ENCODE results near the gene TOP3B.

Gene TOP3B

DNA sequence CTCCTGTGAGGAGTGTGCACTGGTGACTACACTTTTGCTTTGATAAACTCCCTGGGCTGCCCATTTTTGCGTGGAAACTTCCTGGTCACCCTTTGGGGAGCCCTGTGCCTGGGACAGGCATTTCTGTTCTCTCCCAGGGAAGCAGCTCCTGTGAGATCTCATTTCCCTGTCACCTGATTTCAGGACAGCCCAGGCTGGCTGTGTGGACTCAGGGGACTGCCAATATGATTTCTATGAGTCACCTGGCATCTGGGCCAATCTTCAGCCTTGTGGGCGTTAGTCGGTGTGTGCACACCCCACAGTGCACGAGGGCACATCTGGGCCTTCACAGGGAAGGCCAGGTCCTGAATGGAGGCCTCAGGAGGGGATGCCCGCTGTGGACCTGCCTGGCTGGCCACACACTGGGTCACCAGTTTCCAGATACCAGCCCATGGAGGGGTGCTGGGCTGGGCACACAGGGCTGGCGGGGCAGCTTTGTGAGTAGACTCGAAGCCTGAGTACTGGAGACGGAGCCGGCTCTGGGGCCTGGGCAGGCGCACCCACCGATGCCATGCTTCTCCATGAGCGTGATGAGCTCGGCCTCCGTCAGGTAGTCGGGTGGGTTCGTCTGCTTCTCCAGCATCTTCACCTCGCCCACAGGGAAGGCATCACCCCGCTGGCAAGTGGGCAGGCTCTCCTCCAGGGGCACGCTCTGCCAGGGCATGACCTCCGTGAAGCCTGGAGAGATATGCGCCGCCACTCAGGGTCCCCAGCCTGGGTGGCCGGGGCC is 20.5 kb downstream of the TOP3B start:
- no peak for DNase-seq

DNA sequence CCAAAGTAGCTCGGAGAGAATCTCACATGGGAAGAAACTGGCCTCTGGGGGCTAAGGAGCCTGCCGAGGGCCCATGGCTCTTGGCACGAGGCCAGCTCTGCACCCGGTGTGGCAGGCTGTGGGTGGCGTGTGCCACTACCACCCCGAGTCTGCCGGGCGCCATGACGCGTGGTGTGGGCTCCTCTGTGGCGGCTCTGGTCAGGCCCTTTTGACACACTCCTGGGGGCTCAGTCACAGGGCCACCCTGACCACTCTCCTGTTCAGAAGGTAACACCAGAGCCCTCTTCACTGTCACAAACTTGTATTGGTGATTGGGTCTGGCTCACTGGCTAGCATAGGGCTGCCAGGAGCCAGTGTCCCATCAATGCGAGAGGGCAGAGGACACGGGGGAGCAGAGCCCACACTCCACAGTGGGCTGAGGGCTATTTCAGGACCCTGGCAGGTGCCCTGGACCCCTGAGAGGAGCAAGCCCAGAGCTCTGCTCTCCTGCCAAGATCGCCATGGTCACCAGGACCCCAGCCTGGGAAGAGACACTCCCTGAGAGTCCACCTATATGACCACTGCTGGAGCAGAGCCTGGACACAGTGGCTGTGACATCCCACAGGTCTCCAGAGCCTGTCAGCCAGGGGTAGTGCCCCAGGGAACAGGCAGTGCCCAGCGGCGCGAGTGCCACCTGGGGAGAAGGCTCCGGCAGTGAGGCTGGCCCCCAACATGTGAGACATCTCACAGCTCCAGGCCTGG is 21.3 kb downstream of the TOP3B start:
- no peak for DNase-seq

DNA sequence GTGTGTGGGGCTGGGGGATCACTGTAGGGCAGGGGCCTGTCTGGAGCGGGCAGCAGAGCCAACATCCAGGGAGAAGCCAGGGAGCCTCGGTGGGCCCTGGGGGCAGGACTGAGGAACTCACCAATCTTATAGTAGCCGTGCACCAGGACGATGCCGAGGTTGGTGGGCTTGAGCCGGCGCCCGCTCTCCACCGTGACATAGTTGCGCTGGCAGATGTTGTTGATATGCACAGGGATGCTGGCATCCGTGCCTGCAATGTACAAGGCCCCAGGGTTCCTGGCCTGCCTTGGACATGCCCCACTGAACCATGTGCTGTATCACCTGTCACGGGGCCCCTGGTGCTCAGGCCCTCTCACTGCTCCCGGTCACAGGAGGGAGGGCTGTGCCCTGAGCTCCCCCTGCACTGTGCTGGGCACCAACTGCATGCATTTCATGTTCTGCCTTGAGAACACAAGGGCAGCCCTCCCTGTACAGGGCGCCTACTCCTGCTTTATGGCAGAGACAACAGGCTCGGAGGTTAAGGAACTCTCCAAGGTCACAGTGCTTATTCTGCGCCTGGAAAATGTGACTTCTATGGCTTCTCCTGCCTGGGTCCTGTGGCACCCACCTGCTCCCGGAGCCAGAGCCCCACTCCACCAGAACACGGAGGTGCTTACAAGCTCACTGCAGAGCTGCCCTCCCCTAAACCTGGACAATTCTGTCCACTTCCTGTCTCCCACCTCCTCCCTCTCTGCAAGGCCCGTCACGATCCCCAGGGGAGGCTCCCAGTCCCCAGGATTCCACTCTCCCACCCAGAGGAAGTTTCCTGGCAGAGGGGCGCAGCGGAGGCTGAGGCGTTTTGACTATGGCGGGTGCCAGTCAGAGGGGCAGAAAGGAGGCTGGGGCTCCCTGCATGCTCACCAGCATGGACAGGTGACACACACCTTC is 22.1 kb downstream of the TOP3B start:
- no peak for DNase-seq

DNA sequence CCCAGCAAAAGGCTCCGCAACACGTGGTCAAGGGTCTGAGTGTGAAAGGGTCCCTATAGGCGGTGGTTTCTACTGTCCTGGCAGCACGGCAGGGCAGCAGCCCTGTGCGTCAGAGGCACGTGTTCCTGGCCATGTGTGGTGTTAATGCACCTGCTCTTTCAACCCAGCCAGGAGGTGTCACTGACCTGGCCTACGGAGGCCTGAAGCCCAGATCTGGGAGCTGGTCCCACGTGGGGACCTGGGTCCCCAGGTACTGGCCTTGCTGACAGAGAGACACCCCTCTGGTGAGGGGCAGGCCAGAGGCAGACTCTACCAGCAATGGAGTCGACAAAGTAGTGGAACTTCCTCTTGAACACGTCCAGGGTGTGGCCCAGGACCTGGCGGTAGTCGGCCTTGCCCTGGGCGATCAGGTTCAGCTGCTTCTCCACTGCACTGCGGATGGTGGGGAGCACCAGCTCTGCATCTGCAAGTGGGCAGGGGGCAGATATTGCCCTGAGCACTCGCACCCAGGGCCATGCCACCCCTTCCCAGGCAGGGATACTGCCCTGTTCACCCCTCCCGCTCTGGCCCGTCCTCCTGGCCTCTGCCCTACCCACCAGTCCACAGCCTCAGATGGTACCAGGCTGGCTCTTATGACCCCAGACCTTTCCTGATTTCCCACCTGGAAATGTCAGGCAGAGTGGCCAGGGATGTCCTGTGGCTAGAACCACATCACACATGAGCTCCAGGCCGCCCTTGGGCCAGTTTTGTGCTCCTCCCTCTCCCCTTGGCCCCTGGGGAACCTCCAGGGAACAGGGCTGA is 23.1 kb downstream of the TOP3B start:
- DNase-seq, result no peak

- no peak for DNase-seq
Measured at GRCh38 chr22:21958360-21959273, 24.0 kb downstream of the TOP3B start.

DNA sequence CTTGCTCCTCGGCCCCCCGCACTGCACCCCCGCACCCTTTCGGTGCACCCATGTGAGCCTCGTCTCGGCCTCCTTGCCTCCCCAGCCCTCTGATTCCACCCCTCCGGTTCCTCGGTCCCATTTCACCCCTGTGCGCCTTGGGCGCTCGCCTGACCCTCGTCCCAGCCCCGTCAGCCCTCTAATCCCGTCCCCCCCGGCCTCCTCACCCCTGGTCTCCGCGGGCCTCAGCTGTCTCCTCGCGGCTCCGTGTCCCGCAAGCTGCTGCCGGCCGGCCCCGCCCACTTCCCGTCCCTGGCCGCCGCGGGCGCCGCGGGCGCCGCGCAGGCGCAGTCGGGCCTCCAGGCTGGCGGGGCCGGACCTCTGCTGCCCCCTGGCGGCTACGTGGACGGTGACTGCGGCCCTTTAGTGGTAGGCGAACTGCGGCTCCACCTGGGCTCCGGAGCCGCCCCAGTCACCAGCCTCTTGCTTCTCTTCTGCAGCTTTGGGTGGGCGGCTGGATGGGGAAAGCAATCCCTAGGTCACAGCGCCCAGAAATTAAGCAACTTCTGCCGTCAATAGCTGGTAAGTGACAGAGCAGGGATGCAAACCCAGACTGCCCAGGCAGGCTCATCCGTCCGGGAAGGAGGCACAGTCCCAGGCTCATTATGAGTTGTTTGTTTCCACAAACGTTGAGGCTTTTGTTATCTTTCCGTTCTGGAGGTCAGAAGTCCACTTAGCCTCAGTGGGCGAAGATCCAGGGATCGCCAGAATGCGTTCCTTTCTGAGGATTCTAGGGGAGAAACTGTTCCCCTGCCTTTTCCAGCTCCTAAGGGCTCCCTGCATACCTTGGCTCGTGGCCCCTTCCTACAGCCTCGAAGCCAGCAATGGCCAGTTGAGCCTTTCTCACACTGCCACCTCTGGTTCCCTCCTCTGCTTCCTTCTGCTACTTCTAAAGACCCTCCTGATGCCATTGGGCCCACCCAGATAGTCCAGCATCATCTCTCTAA is 29.7 kb downstream of the TOP3B start, which contains the start of gene PPM1F:
TSS of gene PPM1F (minus strand) at position 263 of the 986 bp plus-strand sequence. CDS start 6,800 bp downstream, outside the sequence.
- peak; percentile 80 for DNase-seq

GRCh38 chr22:21951931-21952465 is 30.6 kb downstream of the TOP3B start:
- no peak for DNase-seq

GRCh38 chr22:21951062-21951461 is 31.5 kb downstream of the TOP3B start:
- no peak for DNase-seq

- no peak for DNase-seq
Measured at GRCh38 chr22:21949948-21950347, 32.6 kb downstream of the TOP3B start.

GRCh38 chr22:21949569-21949918 is 33.0 kb downstream of the TOP3B start:
- no peak for DNase-seq

- DNase-seq, result no peak
Measured at GRCh38 chr22:21948824-21949568, 33.6 kb downstream of the TOP3B start.

DNA sequence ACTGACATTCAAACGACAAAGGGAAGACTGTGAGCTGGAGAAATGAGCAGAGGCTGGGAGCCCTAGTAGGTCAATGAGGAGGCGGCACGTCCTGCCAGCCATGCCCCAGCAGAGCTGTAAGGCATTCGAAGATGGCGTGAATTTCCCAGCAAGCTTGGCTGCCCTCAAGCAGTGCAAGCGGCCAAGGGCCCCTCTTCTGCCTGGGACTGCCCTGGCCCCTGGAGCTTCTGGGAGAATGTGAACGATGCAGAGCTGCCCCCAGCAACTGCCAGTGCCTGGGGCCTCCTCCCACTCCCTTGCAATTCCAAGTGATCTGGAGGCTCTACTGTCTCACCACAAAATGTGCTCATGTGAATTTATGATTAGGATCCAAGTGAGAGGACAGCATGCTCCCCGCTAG is 34.2 kb downstream of the TOP3B start:
- no peak for DNase-seq

GRCh38 chr22:21947040-21948014 is 35.3 kb downstream of the TOP3B start:
- DNase-seq, result no peak

- DNase-seq, result no peak
Measured at GRCh38 chr22:21946262-21946925, 36.2 kb downstream of the TOP3B start.

GRCh38 chr22:21945453-21946261 is 36.9 kb downstream of the TOP3B start:
- DNase-seq, result no peak

- no peak for DNase-seq
Measured at GRCh38 chr22:21944871-21945270, 37.7 kb downstream of the TOP3B start.

Measured in CD4-positive, alpha-beta T cell treated with Interleukin-4 for 4 hours (primary cell).